Measurements from ENCODE around the gene ACTR1A. TPM values are rescaled to one million over a fixed set of nuclear protein-coding genes. Genes with fewer than 3 reads are reported as not detected.

ACTR1A gene
- total RNA-seq, 1 donor from 2014 or later: 88.0 TPM

DNA sequence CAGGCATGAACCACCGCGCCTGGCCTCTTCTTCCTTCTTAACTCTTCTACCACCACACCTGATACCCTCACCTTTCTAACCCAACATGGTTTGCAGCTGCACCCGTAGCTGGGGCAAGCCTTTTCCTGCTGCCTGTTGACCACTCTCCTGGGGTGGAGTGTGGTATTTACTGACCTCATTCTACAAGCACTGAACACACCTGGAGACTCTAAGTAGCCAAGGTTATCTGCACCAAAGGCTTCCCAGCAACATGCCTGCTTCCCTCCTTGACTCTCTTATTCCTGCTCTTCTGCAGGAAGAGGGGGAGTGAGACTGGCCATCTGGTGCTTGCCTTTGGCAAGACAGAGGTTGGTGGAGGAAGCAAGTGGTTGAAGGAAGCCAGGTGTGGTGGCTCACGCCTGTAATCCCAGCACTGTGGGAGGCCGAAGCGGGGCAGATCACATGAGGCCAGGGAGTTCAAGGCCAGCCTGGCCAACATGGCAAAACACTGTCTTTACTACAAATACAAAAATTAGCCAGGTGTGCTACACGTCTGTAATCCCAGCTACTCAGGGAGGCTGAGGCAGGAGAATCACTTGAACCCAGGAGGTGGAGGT is 10.1 kb downstream of the ACTR1A start:
- intact Hi-C loops (cut with DNase I): no loop called here
- ATAC-seq: peak; percentile 73 to 75
- Histone ChIP-seq H3K27me3 (ENCODE audit: low read depth) (no peaks in the 10 kb centered on the region), H3K27ac (peak overlapping the region; percentile 58), H3K4me3 (no peak overlapping the region), H3K9me3 (no peaks in the 10 kb centered on the region), H3K4me1 (peaks cover 45% of the 10 kb centered on the region), H3K36me3 (peaks cover 45% of the 10 kb centered on the region)
- no peak for DNase-seq
- TF ChIP-seq, protein P1, sequence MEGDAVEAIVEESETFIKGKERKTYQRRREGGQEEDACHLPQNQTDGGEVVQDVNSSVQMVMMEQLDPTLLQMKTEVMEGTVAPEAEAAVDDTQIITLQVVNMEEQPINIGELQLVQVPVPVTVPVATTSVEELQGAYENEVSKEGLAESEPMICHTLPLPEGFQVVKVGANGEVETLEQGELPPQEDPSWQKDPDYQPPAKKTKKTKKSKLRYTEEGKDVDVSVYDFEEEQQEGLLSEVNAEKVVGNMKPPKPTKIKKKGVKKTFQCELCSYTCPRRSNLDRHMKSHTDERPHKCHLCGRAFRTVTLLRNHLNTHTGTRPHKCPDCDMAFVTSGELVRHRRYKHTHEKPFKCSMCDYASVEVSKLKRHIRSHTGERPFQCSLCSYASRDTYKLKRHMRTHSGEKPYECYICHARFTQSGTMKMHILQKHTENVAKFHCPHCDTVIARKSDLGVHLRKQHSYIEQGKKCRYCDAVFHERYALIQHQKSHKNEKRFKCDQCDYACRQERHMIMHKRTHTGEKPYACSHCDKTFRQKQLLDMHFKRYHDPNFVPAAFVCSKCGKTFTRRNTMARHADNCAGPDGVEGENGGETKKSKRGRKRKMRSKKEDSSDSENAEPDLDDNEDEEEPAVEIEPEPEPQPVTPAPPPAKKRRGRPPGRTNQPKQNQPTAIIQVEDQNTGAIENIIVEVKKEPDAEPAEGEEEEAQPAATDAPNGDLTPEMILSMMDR (IDR thresholded peaks at IDR 0.05): no peak

- no peak overlapping the region for H3K4me3 ChIP-seq
- intact Hi-C loops (cut with DNase I): no loop called here
- peaks cover 57% of the 10 kb centered on the region for H3K36me3 ChIP-seq
- H3K27ac ChIP-seq: no peak overlapping the region
- ATAC-seq: no peak
- H3K27me3 ChIP-seq (ENCODE audit: low read depth): no peaks in the 10 kb centered on the region
- H3K4me1 ChIP-seq: peaks cover 32% of the 10 kb centered on the region
- no peak for DNase-seq
- TF ChIP-seq, protein P1 (IDR thresholded peaks at IDR 0.05): no peak
- no peaks in the 10 kb centered on the region for H3K9me3 ChIP-seq
Measured at GRCh38 chr10:102491136-102491535, 11.4 kb downstream of the ACTR1A start.

- peaks cover 100% of the 10 kb centered on the region for H3K36me3 ChIP-seq
- H3K27ac ChIP-seq: no peak overlapping the region
- TF ChIP-seq, protein P1 (IDR thresholded peaks at IDR 0.05): no peak
- ATAC-seq (no peak), DNase-seq (no peak)
- intact Hi-C loops (cut with DNase I): no loop called here
- no peaks in the 10 kb centered on the region for H3K9me3 ChIP-seq
- no peak overlapping the region for H3K4me3 ChIP-seq
- H3K4me1 ChIP-seq: no peaks in the 10 kb centered on the region
- no peaks in the 10 kb centered on the region for H3K27me3 ChIP-seq (ENCODE audit: low read depth)
Measured at GRCh38 chr10:102485093-102485784, 17.3 kb downstream of the ACTR1A start.

DNA sequence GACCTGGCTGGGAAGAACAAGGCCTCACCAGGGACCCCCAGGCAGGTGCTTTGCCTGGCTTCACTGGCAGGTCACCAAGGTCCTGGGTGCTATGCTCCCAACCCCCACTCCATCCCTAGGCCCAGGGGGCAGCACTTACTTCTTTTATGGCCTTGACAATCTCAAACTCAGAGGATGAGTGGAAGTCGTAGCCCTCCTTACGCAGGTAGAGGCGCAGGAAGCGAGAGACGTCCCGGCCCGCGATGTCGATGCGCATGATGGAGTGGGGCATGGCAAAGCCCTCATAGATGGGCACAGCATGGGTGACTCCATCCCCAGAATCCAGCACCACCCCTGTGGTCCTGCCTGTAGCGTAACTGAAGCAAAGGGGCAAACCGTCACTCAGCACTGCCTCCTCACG is 18.5 kb downstream of the ACTR1A start:
- H3K4me1 ChIP-seq: no peaks in the 10 kb centered on the region

DNA sequence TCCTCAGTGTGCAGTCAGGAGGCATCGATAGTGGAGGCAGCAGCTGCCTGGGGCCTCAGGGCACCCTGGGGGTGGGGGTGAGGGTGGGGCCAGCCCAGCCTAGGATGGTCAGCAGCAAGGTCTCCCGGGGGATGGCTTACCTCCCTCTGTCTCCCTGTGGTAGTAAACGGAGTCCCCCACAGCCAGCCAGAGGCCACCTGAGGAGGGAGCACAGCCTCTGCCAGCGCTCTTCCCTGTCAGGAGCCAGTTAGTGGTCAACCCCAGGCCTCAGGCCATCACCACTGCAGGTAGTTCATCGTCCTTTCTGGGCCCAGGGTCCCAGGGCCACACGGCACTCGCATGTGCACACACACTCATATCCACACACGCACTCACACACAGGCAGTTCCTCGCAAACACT is 22.1 kb downstream of the ACTR1A start:
- TF ChIP-seq, protein P1 (IDR thresholded peaks at IDR 0.05): no peak
- no peak for ATAC-seq
- no peaks in the 10 kb centered on the region for H3K27me3 ChIP-seq (ENCODE audit: low read depth)
- peaks cover 64% of the 10 kb centered on the region for H3K36me3 ChIP-seq
- H3K27ac ChIP-seq: no peak overlapping the region
- no peaks in the 10 kb centered on the region for H3K9me3 ChIP-seq
- no peak for DNase-seq
- no peak overlapping the region for H3K4me3 ChIP-seq
- intact Hi-C loops (cut with DNase I): no loop called here
- no peaks in the 10 kb centered on the region for H3K4me1 ChIP-seq

More for the DNA sequence above, 18.5 kb downstream of the ACTR1A start:
- intact Hi-C loops (cut with DNase I): no loop called here
- Histone ChIP-seq H3K27me3 (ENCODE audit: low read depth) (no peaks in the 10 kb centered on the region), H3K4me3 (no peak overlapping the region), H3K9me3 (no peaks in the 10 kb centered on the region), H3K27ac (no peak overlapping the region), H3K36me3 (peaks cover 100% of the 10 kb centered on the region)
- TF ChIP-seq, protein P1 (IDR thresholded peaks at IDR 0.05): no peak
- ATAC-seq: no peak
- no peak for DNase-seq

Data from lower lobe of right lung (tissue), 2 donors.